ENCODE data around the gene ACTR5.
A peak's percentile ranks its signal among the peaks of the same experiment; 100 is the strongest.
"Not testable (repeated sequence)": the region's sequence is repeated elsewhere in the genome, so short reads cannot be mapped to it uniquely, and the experiment has no call there.

ACTR5 gene

DNA sequence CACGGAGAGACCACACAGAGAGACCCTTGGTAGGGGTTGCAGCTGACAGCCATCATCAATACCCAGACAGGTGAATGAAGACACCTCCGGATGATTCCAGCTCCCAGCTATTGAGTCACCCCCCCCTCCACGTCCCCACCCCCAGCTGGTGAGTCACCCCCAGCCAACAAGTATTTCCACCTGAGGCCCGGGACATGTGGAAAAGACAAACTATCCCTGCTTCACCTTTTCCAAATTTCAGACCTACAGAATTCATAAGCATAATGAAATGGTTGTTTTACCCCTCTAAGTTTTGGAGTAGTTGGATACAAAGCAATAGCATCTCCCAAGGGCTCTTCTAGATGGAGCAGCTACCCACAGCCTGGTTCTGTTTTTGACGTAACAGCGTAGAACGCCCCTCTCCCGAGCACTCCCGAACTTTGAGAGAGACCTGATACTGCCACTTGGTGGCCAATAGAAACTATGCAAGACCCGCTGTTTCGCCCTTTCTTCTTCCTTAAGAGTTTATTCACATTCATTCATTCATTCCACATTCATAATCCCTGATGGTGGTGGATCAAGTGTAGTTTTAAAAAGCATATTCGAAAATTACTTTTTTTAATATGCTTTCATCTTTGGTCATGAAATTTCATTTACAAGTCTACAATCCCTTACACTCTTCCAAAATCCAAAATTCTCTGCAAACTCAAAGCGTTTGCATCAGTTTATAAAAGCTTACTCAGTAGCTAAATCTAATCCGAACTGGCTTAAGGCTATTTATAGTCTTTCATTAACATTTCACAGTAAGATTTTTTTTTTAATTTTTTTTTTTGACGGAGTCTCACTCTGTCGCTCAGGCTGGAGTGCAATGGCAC, 42.2 kb downstream of the ACTR5 start:
- no peaks in the 10 kb centered on the region for H3K36me3 ChIP-seq (replicated peaks)
- DNase-seq (ENCODE audit: low spot score in 2 of 2): peak in 1 of 2 experiments; percentile 41
- no peak overlapping the region for H3K4me3 ChIP-seq
- in situ Hi-C loops (cut with MboI; ENCODE audit: low sequenced_read_pairs): no loop called here
- no peaks in the 10 kb centered on the region for H3K27me3 ChIP-seq (ENCODE audit: low read depth)
- H3K4me1 ChIP-seq: no peaks in the 10 kb centered on the region
- H3K9me3 ChIP-seq: no peaks in the 10 kb centered on the region

DNA sequence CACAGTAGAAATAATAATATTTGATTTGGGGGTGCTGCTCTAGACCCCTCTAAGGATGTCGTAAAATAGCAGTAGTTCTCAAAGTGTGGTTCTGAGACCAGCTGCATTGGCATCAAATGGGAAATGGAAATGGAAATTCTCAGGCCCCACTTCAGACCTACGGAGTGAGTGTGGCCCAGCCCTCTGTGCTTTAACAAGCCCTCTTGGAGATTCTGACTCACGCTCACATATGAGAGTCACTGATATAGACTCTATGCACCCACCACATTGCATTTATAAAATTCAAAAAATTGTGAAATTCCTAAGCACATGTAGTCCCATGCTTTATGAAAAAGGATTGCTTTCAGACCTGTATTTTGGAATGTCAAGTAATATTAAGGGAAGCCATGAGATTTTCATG, 43.0 kb downstream of the ACTR5 start:
- H3K4me1 ChIP-seq: no peaks in the 10 kb centered on the region
- H3K9me3 ChIP-seq: no peaks in the 10 kb centered on the region
- H3K36me3 ChIP-seq (replicated peaks): no peaks in the 10 kb centered on the region
- H3K27me3 ChIP-seq (ENCODE audit: low read depth): no peaks in the 10 kb centered on the region
- no peak overlapping the region for H3K4me3 ChIP-seq
- no peak for DNase-seq (ENCODE audit: low spot score in 2 of 2)
- in situ Hi-C loops (cut with MboI; ENCODE audit: low sequenced_read_pairs): no loop called here

DNA sequence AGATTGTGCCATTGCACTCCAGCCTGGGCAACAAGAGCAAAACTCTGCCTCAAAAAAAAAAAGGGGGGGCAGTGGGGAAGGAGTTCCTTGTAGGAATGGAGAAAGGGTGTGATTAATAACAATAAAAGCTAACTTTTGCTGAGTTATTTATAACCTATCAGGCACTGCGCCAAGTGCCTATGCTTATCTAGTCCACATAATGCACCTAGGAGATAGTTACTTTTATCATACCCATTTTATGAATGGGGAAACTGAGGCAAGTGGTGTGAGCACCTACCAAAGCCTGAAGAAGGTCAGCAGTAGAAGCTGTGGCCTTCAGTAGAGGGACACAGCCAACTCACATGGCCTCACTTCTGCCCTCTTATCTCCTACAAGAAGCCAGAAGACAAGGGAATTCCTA, 43.7 kb downstream of the ACTR5 start:
- Histone ChIP-seq H3K4me3 (no peak overlapping the region), H3K27me3 (ENCODE audit: low read depth) (no peaks in the 10 kb centered on the region), H3K36me3 (replicated peaks) (no peaks in the 10 kb centered on the region), H3K4me1 (no peaks in the 10 kb centered on the region), H3K9me3 (no peaks in the 10 kb centered on the region)
- in situ Hi-C loops (cut with MboI; ENCODE audit: low sequenced_read_pairs): no loop called here
- DNase-seq (ENCODE audit: low spot score in 2 of 2): no peak

DNA sequence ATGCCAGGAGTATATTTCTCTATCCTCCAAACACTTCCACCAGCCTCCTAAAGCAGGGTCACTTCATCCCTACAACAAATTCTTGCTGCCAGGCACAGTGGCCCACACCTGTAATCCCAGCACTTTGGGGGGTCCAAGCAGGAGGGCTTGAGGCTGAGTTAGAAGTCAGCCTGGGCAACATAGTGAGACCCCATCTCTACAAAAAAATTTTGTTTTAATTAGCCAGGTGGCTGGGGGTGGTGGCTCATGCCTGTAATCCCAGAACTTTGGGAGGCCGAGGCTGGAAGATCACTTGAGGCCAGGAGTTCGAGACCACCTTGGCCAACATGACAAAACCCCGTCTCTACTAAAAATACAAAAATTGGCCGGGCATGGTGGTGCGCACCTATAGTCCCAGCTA, 45.8 kb downstream of the ACTR5 start:
- in situ Hi-C loops (cut with MboI; ENCODE audit: low sequenced_read_pairs); H3K4me3 ChIP-seq; DNase-seq (ENCODE audit: low spot score in 2 of 2); H3K27me3 ChIP-seq (ENCODE audit: low read depth); H3K36me3 ChIP-seq (replicated peaks); H3K4me1 ChIP-seq; H3K9me3 ChIP-seq: not testable (repeated sequence)

DNA sequence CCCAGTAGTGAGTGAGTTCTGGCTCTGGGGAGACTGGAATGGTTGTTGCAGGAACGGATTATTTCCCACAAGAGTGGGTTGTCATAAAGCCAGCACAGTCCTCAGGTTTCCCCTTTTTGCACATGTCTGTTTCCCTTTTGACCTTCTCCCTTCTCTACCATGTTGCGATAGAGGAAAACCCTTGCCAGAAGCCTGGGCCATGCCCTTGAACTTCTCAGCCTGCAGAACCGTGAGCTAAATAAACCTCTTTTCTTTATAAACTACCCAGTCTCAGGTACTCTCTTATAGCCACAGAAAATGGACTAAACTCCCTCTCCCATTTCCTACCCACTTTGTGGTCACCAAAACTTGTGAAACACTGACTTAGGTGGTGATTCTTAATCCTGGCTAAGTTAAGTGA, 50.0 kb downstream of the ACTR5 start:
- no peaks in the 10 kb centered on the region for H3K36me3 ChIP-seq (replicated peaks)
- H3K27me3 ChIP-seq (ENCODE audit: low read depth): no peaks in the 10 kb centered on the region
- H3K9me3 ChIP-seq: no peaks in the 10 kb centered on the region
- DNase-seq (ENCODE audit: low spot score in 2 of 2): no peak
- in situ Hi-C loops (cut with MboI; ENCODE audit: low sequenced_read_pairs): no loop called here
- H3K4me3 ChIP-seq: no peak overlapping the region
- no peaks in the 10 kb centered on the region for H3K4me1 ChIP-seq

DNA sequence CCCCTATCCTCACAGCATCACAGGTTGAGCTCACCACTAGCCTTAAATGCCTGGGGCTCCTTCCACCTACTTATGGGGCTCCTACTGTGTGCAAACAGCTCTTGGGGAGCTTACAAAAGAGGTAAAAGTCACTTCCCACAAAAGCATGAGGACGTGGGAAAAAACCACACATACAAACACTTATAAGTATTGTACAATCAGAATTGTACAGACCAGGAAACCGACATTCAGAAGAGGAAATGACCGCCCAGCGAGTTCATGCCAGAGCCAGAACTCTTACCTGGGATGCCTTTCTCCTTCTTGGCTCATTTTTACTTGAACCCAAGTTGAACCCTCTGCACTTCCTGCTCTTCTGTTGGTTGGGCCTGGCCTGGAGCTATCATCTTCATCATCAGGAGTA, 50.9 kb downstream of the ACTR5 start:
- no peak for DNase-seq (ENCODE audit: low spot score in 2 of 2)
- in situ Hi-C loops (cut with MboI; ENCODE audit: low sequenced_read_pairs): no loop called here
- H3K27me3 ChIP-seq (ENCODE audit: low read depth): no peaks in the 10 kb centered on the region
- H3K36me3 ChIP-seq (replicated peaks): no peaks in the 10 kb centered on the region
- no peaks in the 10 kb centered on the region for H3K9me3 ChIP-seq
- no peaks in the 10 kb centered on the region for H3K4me1 ChIP-seq
- no peak overlapping the region for H3K4me3 ChIP-seq

DNA sequence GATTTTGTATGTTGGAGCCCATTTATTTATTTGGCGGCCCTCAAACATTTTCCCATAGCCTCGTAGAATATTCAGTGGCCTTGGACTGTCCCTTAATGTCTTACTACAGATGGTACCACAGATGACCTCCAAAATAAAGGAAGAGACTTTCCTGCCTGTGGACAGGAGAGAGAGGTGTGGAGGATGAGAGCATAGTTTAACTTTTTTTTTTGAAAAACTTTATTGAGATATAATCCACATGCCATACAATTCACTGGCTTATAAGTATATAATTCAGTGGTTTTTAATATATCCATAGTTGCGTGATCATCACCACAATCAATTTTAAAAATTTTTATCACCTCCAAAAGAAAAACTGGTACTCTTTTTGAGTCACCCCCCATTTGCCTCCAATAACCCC, 52.6 kb downstream of the ACTR5 start:
- no peak overlapping the region for H3K4me3 ChIP-seq
- peaks cover 10% of the 10 kb centered on the region for H3K4me1 ChIP-seq
- no peak for DNase-seq (ENCODE audit: low spot score in 2 of 2)
- H3K27me3 ChIP-seq (ENCODE audit: low read depth): no peaks in the 10 kb centered on the region
- no peaks in the 10 kb centered on the region for H3K36me3 ChIP-seq (replicated peaks)
- no peaks in the 10 kb centered on the region for H3K9me3 ChIP-seq
- in situ Hi-C loops (cut with MboI; ENCODE audit: low sequenced_read_pairs): no loop called here

DNA sequence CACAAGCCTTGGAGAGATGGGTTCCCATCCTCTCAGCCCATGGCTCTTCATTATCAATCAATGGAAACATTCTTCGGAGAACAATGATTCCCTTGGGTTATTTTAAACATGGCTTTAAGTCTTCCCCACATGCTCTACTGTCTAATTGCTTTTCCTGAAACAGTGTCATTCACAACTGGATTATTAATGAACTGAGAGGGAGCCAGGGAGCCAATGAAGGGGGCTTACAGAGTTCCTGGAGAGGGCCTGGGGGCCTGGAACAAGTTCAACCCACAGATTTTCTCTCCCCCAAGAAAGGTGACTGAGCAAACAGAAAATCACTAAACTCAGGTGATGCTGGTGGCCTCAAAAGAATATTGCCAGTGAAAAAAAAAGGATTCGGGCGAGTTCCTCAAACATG, 56.0 kb downstream of the ACTR5 start:
- H3K4me3 ChIP-seq: no peak overlapping the region
- in situ Hi-C loops (cut with MboI; ENCODE audit: low sequenced_read_pairs): no loop called here

DNA sequence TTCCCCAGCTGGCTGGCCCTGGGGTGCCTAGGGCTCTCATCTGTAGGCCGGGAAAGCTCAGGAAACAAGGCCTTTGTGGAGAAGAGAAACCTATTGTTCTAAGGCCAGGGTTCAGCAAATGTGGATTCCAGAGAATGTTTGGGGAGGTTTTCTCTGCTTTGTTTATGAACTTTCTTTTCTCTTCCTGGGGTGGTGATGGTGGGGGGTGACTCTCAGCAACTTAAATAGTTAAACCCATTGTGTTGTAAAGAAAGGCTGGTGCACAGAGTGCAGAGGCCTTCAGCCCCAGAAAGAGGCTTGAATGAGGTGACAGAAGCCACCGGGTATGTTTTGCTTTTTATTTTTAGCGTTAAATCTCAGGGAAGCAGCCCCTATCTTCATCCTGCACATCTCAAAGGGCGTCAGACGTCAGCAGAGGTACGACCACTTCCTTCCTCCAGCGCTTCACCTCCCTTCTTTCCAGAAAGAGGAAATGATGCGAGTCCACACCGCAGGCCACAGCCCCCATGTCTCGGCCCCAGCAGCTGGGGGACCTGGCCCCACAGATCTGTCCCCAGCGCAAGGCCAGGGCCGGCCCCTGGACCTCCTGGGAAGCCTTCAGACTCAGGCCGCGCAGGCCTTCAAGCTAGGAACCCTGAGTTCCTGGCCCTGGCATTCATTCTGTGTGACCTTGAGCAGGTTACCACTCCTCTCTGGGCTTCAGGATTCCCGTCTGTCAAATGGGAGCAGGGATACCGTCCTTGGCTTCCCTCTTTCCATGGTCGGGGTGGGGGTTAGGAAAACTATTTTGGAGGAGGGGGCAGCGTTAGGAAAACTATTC, 56.6 kb downstream of the ACTR5 start:
- Histone ChIP-seq H3K4me3 (peak overlapping the region; percentile 44), H3K27me3 (ENCODE audit: low read depth) (no peaks in the 10 kb centered on the region), H3K9me3 (no peaks in the 10 kb centered on the region), H3K4me1 (peaks cover 10% of the 10 kb centered on the region), H3K36me3 (replicated peaks) (no peaks in the 10 kb centered on the region)
- in situ Hi-C loops (cut with MboI; ENCODE audit: low sequenced_read_pairs): no loop called here
- DNase-seq (ENCODE audit: low spot score in 2 of 2): peak; percentile 10 to 14

More for the DNA sequence above, 56.0 kb downstream of the ACTR5 start:
- H3K27me3 ChIP-seq (ENCODE audit: low read depth): no peaks in the 10 kb centered on the region
- no peak for DNase-seq (ENCODE audit: low spot score in 2 of 2)
- no peaks in the 10 kb centered on the region for H3K9me3 ChIP-seq
- no peaks in the 10 kb centered on the region for H3K36me3 ChIP-seq (replicated peaks)
- peaks cover 10% of the 10 kb centered on the region for H3K4me1 ChIP-seq

DNA sequence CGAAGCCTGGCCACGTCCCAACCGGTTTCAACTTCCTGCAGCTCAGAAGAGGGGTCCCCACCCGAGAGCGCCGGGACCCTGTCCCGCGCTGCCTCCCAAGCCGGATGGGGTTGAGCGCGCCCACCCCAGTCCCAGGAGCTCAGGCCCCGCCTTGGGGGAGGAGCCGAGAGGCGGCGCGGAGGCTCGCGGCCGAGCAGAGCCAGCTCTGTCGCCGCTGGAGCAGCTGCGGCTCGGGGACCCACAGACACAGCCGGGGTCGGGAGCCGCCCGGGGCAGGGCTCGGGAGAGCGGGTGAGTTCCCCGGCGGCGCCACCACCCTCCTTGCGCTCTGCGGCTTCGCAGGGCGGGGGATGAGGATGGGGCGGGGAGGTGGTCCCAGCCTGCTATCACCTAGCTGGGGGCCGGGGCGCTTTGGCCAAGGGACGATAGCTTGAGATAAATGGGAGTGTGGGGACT, 57.3 kb downstream of the ACTR5 start, which contains the start of gene PPP1R16B:
Gene PPP1R16B, plus strand, starts transcription at position 196 of the 456 bp plus-strand sequence. CDS start 30,229 bp downstream, outside the sequence.
- H3K27me3 ChIP-seq (ENCODE audit: low read depth): no peaks in the 10 kb centered on the region
- peak; percentile 33 to 83 for DNase-seq (ENCODE audit: low spot score in 2 of 2)
- peak within 1 kb of the TSS; percentile 44 for H3K4me3 ChIP-seq
- no peaks in the 10 kb centered on the region for H3K9me3 ChIP-seq
- in situ Hi-C loops (cut with MboI; ENCODE audit: low sequenced_read_pairs): no loop called here
- H3K36me3 ChIP-seq (replicated peaks): no peaks in the 10 kb centered on the region
- H3K4me1 ChIP-seq: peaks cover 10% of the 10 kb centered on the region

DNA sequence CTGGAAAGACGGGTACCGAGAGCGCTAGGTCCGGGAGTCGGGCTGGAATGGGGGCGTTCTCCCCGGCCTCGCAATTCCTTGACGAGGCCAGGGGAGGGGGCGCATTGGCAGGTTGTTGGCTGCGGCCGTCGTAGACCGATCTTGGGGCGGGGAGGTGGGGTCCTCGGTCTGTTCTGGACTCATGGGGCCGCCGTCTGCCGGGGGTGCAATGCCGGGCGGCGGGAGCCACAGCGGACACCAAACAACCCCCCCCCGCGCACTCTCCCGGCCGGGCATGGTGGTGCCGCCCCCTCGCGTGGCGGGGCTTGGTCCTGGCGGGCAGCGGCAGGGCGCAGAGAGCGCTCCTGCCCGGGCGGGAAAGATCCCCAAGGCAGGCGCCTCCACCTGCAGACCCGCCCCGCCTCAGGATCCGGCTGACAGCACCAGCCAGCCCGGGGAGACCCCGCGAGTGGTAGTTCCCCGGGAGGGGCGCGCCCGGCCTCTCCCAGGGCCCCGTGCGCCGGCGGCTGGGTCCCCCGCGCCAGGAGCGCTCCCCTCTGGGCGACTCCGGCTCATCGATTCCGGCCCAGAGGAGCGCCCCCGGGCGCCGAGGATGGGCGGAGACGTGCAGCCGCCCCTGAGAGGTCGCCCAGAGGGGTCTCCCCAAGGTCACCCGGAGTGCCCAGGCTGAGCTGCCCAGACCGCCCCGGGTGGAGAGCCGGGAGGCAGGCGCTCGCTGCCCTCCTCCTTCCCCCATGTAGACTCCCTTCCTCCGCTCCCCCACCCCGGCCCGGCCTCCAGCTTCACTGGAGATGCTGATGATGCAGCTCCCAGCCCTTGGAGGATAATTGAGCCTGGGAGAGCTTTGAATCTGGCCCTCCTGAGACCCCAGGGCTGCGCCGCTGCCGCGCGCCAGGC, 57.9 kb downstream of the ACTR5 start:
- Histone ChIP-seq H3K4me1 (peaks cover 10% of the 10 kb centered on the region), H3K36me3 (replicated peaks) (no peaks in the 10 kb centered on the region), H3K27me3 (ENCODE audit: low read depth) (no peaks in the 10 kb centered on the region), H3K4me3 (peak overlapping the region; percentile 44), H3K9me3 (no peaks in the 10 kb centered on the region)
- peak in 1 of 2 experiments; percentile 32 for DNase-seq (ENCODE audit: low spot score in 2 of 2)
- in situ Hi-C loops (cut with MboI; ENCODE audit: low sequenced_read_pairs): no loop called here

DNA sequence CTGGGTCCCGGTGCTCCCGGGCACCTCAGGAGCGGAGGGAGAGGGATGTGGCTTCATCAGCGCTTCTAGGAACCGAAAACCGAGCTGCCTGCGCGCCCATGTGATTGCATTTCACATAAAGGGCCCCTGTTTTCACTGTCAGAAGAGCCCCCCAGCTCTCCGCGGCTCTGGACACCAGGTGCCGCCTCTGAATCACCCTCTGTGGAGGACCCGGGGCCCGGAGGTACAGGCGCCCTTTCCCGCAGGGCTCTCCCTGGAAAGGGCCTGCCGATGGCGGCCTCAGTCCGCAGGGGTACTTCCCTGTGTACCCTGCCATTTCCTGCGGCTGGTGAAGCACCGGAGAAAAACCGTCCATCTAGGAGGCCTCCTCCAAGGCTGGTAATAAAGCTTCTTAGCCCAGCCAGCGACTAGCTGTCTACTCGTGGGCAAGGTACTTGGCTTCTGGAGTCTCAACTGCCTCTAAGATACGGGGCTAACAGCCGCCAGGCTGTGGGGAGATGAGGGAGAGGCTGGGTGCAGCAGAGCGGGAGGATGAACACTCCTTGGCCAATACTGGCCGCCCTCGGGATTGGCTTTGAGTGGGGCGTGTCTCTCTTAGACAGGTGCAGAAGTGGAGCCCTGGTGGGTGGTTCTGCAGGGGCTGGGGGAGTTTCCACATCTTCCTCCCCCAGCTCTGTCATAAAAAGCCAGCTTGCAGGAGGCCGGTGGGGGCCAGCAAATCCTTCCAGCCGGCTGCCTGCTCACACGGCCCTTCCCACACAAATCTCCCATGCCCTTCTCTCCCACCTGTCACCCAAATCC, 58.8 kb downstream of the ACTR5 start:
- DNase-seq (ENCODE audit: low spot score in 2 of 2): no peak
- H3K4me3 ChIP-seq: peak overlapping the region; percentile 44

DNA sequence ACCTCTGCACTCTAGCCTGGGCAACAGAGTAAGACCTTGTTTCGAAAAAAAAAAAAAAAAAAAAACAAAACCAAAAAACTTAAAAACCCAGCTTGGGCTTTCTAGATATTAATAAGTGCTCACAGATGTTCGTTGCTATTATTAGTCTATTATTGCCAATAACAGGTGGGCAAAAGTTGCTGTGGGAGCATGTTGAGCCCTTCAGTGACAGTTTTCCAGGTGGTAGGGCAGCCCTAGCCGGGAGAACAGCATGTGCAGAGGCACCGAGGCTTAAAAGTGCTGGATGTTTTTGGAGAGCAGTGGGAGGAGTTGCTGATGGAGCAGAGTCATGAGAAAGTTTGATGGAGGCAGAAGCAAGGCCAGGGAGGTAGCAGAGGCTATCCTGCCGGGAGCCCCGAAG, 61.7 kb downstream of the ACTR5 start:
- Histone ChIP-seq H3K4me3 (no peak overlapping the region), H3K9me3 (no peaks in the 10 kb centered on the region), H3K36me3 (replicated peaks) (no peaks in the 10 kb centered on the region), H3K4me1 (peaks cover 5% of the 10 kb centered on the region), H3K27me3 (ENCODE audit: low read depth) (no peaks in the 10 kb centered on the region)
- in situ Hi-C loops (cut with MboI; ENCODE audit: low sequenced_read_pairs): no loop called here
- no peak for DNase-seq (ENCODE audit: low spot score in 2 of 2)

More for the DNA sequence above, 58.8 kb downstream of the ACTR5 start:
- H3K36me3 ChIP-seq (replicated peaks): no peaks in the 10 kb centered on the region
- peaks cover 10% of the 10 kb centered on the region for H3K4me1 ChIP-seq
- in situ Hi-C loops (cut with MboI; ENCODE audit: low sequenced_read_pairs): no loop called here
- no peaks in the 10 kb centered on the region for H3K9me3 ChIP-seq
- no peaks in the 10 kb centered on the region for H3K27me3 ChIP-seq (ENCODE audit: low read depth)

Data from HAP-1 (cell line).